NCI-H2196 (cell line): ENCODE measurements around the gene TBC1D1.

Source experiments
- DNase-seq: peaks from one replicate; lab custom pipeline; 2025; ENCODE audit not compliant: unreplicated experiment; lab: John Stamatoyannopoulos, UW

Gene TBC1D1

DNA sequence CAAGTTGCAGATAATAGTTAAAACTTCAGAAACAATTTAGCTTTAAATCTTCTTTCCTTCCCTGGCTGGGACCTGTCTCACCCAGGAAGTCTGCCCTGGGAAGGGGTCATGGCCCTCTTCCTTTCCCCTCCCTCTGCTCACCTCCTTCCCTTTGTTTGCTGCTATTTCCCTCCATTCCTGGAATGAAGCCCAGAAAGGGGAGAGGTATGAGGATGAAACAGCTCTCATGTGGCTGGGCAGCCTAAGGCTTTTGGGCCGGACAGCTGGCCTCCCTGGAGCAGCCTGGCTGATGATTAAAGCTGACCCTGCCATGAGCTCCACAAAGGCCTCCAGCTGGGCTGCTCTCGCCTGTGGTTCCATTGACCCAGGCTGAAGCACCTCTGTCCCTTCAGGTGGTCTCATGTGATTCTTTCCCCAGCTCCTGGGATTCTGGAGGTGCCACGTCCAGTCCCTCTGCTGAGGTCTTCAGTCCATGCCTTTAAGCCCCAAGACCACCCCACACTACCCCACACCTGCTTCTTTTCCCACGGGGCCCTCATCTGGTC, 271.4 kb downstream of the TBC1D1 start:
- DNase-seq: peak; percentile 94

GRCh38 chr4:38163216-38164006, 272.5 kb downstream of the TBC1D1 start:
- DNase-seq: no peak

- no peak for DNase-seq
Observed at GRCh38 chr4:38164346-38164745, 273.5 kb downstream of the TBC1D1 start.

- no peak for DNase-seq
Observed at GRCh38 chr4:38166082-38166481, 275.2 kb downstream of the TBC1D1 start.

DNA sequence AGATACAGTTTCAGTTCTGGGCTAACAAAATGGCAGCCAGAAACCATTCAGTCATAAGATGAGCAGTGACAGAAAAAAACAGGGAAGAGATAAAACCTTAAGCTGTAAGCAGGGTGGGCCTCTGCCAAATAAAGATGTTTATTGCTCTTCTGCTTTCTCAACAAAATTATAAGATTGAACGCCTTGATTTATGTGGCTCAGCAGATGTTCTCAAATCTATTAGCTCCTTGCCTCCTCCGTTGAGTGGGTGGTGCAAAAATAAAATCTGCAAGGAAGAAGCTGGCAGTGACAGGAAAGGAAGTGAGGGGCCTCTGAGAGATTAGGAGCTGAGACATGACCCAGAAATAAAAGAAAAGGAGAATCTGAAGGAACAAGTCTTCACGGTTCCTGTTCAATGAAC, 275.9 kb downstream of the TBC1D1 start:
- DNase-seq: no peak

DNA sequence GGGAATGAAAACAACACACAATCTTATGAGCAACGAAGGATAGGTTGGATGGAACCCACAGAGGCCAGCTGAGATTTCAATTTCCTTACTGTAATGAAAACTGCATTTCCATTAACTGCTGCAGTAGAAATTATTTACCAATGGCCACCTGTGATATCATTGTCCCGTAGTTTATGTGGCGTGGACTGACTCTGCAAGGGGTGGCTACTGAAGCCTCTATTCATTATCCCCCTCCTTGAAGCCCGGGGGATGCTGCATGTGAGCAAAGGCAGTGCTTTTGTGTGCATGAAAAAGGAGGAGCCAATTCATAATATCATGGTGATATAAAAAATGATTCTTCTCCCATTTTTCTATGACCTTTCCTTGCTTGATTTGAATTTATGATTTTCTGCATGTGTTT, 277.1 kb downstream of the TBC1D1 start:
- no peak for DNase-seq

- DNase-seq: no peak
Observed at GRCh38 chr4:38169524-38169923, 278.6 kb downstream of the TBC1D1 start.

GRCh38 chr4:38170338-38171169, 279.7 kb downstream of the TBC1D1 start:
- no peak for DNase-seq

GRCh38 chr4:38172078-38172477, 281.2 kb downstream of the TBC1D1 start:
- no peak for DNase-seq

- DNase-seq: no peak
Observed at GRCh38 chr4:38173935-38174518, 283.1 kb downstream of the TBC1D1 start.

- no peak for DNase-seq
Observed at GRCh38 chr4:38174801-38175200, 283.9 kb downstream of the TBC1D1 start.

- DNase-seq: no peak
Observed at GRCh38 chr4:38176165-38176564, 285.3 kb downstream of the TBC1D1 start.

DNA sequence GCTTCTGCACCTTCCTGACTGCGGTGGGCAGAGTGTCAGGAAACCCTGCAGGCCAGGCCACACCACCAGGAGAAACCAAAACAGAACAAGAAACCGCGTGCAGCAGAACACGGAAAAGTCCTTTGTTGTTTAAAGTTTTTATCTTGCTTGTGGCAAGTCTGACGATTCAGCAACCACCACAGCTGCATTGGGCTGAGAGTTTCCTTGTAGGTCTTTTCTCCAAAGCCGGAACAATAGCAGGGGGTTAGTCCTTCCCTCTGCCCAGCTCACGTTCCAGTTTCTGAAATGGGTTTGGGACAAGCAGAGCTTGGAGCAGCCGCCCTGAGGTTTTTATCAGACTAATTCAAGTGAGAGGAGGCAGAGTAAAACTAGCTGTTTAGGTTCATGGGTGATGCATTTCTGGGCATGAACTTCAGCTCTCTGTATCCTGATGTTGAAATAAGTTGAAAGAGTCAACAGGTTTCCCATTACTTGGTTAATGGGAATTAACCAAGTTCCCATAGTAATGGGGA, 286.2 kb downstream of the TBC1D1 start:
- no peak for DNase-seq

DNA sequence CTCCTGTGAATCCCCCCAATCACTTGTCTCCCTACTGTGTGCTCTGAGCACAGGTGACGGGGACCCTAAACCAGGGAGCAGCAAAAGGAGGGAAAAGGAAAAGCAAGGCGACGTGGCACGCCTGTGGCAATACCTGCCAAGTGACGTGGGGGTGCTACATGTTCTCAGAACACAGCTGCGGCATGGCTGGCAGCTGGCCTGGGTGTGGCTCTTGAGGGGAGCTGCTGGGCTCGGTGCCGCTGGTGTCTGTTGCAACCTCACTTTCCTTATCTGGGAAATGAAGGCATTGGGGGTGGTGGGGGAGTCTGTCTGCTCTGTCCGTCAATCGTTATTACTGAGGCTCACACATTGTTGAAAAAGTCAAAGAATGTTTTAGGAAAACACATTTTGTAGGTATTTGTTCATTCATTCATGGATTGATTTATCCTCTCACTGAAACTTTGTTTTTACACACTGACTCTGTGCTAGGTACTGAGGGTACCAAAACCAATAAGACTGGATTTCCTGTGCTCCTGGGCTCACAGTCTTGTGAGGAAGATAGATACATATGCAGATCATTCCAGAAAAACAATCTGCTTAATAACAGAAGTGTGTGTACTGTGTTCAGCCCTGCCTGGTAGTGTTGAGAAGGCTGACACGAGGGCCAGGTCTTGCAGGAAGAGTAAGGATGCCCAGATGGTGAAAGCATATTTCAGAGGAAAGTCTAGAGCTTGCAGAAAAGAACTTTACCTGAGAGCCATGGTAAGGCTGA, 286.9 kb downstream of the TBC1D1 start:
- no peak for DNase-seq

- no peak for DNase-seq
Observed at GRCh38 chr4:38178392-38178995, 287.6 kb downstream of the TBC1D1 start.

- DNase-seq: peak; percentile 87
Observed at GRCh38 chr4:38179690-38180377, 288.9 kb downstream of the TBC1D1 start.

GRCh38 chr4:38180456-38180855, 289.6 kb downstream of the TBC1D1 start:
- DNase-seq: peak; percentile 48

DNA sequence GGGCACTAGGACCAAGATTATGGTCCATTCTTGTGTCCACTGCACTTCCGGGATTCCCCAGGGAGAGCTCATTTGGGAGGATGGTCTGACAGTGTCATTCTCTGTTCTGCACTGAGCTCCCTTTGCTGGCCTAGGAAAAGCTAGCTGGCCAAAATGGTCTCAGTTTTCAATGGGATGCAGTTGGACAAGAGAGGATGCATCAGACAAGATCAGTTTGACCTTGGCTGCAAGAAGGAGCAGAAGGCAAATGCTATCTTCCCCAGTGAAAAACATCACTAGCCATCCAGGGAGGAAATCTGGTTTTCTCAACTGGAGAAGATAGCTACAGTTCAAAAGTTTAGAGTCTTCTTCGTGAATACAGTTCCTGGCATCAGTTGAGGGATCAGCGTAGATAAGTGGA, 290.4 kb downstream of the TBC1D1 start:
- no peak for DNase-seq

- no peak for DNase-seq
Observed at GRCh38 chr4:38182334-38182998, 291.6 kb downstream of the TBC1D1 start.
